Sigmoid colon (tissue), 4 donors: ENCODE data around the gene LRRC8B.

Experiments
- EP300 ChIP-seq, 4 donors: sonication (generic); formaldehyde crosslinking; IDR thresholded peaks; one replicate each; pipeline ENCODE4 v1.6.1; 2017; ENCODE audit warnings: antibody characterized with exemption in 4 of 4
- POLR2A ChIP-seq, 2 donors: fragments of 450-650 bp; IDR thresholded peaks; one replicate each; pipeline ENCODE4 v1.6.1; 2016; ENCODE audit warnings: antibody characterized with exemption in 2 of 2, mild to moderate bottlenecking in 2 of 2, moderate library complexity in 2 of 2
- POLR2AphosphoS5 ChIP-seq, 4 donors: sonication (generic); formaldehyde crosslinking; IDR thresholded peaks; one replicate each; pipeline ENCODE4 v1.6.1; 2017; ENCODE audit warnings: antibody characterized with exemption in 4 of 4
- TF ChIP-seq, protein P1 (sequence below), 4 experiments: fragments of 450-650 bp in 3 of 4; fragments of 200-600 bp in 1 of 4; IDR thresholded peaks; one replicate each; pipeline ENCODE4 v1.5.1; 2016 to 2019; ENCODE audit warnings: antibody characterized with exemption in 4 of 4, mild to moderate bottlenecking in 3 of 4, moderate library complexity in 2 of 4

DNA sequence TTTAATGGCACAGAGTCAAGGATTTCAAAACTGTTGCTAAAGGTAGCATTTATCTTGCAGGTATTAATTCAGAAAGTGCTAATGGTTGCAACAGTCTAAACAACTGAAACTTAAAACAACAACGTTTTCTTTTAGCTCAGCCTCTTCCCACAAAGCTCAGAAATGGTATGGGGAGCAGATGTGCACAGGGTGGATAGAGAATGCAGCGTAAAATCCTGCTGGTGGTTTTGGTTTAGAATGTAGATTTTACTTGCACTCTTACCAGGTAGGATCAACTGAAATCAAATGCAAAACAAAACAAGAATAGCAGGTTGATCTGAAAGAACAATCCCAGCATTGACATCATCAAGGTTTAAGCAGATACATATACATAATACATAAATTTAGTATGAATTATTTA, 104.5 kb downstream of the LRRC8B start:
- TF ChIP-seq, protein P1, sequence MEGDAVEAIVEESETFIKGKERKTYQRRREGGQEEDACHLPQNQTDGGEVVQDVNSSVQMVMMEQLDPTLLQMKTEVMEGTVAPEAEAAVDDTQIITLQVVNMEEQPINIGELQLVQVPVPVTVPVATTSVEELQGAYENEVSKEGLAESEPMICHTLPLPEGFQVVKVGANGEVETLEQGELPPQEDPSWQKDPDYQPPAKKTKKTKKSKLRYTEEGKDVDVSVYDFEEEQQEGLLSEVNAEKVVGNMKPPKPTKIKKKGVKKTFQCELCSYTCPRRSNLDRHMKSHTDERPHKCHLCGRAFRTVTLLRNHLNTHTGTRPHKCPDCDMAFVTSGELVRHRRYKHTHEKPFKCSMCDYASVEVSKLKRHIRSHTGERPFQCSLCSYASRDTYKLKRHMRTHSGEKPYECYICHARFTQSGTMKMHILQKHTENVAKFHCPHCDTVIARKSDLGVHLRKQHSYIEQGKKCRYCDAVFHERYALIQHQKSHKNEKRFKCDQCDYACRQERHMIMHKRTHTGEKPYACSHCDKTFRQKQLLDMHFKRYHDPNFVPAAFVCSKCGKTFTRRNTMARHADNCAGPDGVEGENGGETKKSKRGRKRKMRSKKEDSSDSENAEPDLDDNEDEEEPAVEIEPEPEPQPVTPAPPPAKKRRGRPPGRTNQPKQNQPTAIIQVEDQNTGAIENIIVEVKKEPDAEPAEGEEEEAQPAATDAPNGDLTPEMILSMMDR (IDR thresholded peaks at IDR 0.05), result no peak
- TF ChIP-seq POLR2AphosphoS5 (IDR thresholded peaks at IDR 0.05), result no peak
- no peak for TF ChIP-seq EP300 (IDR thresholded peaks at IDR 0.05)
- TF ChIP-seq POLR2A (IDR thresholded peaks at IDR 0.05), result no peak
